ENCODE results near the gene CTSG. TPM values are rescaled to one million over a fixed set of nuclear protein-coding genes. Genes with fewer than 3 reads are reported as not detected.
A peak's percentile ranks its signal among the peaks of the same experiment; 100 is the strongest.
"Not testable (repeated sequence)": the region's sequence is repeated elsewhere in the genome, so short reads cannot be mapped to it uniquely, and the experiment has no call there.

Gene CTSG
- total RNA-seq, 4 donors from 2014 or later: 0.67 TPM; not detected in 3

DNA sequence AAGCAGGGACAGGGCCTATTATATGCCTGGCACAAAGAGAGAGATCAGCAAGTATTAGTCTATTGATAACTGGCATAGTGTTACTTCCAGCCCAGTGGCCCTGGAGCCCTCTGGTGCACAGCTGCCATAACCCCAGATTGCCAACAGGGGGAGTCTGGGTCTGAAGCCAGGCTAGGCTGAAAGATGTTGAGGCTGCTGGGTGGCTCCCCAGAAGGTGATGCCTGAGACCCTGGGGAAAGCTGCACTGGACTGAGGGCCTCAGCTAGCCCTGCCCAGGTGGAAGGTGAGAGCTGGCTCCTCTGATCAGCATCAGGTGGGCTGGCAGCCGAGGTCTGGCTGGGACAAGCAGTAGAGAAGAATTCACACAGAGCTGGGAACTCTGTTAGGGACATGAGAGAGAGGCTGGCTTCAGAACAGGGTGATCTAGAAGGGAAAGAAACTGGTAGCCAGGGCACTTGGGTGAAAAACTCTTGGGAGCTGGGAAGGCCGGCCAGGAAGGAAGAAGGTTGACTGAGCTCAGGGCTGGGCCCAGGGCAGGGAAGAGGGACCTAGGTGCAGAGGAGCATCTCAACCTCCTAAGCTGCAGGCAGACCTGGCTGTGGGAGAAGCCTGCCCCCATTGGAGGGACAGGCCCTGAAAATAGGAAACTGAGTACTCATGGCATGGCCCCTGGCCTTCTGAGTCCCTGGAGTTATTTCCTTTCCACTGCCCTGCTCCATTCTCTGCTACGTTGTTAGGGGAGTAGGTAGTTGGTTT, 29.6 kb upstream of the CTSG start:
- peak; percentile 35 to 43 for DNase-seq
- TF ChIP-seq POLR2A (IDR thresholded peaks at IDR 0.05): no peak
- TF ChIP-seq, protein P1, sequence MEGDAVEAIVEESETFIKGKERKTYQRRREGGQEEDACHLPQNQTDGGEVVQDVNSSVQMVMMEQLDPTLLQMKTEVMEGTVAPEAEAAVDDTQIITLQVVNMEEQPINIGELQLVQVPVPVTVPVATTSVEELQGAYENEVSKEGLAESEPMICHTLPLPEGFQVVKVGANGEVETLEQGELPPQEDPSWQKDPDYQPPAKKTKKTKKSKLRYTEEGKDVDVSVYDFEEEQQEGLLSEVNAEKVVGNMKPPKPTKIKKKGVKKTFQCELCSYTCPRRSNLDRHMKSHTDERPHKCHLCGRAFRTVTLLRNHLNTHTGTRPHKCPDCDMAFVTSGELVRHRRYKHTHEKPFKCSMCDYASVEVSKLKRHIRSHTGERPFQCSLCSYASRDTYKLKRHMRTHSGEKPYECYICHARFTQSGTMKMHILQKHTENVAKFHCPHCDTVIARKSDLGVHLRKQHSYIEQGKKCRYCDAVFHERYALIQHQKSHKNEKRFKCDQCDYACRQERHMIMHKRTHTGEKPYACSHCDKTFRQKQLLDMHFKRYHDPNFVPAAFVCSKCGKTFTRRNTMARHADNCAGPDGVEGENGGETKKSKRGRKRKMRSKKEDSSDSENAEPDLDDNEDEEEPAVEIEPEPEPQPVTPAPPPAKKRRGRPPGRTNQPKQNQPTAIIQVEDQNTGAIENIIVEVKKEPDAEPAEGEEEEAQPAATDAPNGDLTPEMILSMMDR (IDR thresholded peaks at IDR 0.05): peak; percentile 49 to 85 (median 67)
- H3K27ac ChIP-seq: peak overlapping the region in 1 of 3 donors; percentile 63
- no peaks in the 10 kb centered on the region for H3K27me3 ChIP-seq
- WGBS, 2 donors: 52 to 70% methylated on average over 3 of the region's 3 CpGs
- H3K4me1 ChIP-seq: peaks cover 4 to 8% of the 10 kb centered on the region in 2 donors
- H3K9me3 ChIP-seq: no peaks in the 10 kb centered on the region
- H3K4me3 ChIP-seq (replicated peaks in 1 of 3): no peak overlapping the region
- intact Hi-C loops (cut with DNase I): no loop called here
- no peaks in the 10 kb centered on the region for H3K36me3 ChIP-seq

DNA sequence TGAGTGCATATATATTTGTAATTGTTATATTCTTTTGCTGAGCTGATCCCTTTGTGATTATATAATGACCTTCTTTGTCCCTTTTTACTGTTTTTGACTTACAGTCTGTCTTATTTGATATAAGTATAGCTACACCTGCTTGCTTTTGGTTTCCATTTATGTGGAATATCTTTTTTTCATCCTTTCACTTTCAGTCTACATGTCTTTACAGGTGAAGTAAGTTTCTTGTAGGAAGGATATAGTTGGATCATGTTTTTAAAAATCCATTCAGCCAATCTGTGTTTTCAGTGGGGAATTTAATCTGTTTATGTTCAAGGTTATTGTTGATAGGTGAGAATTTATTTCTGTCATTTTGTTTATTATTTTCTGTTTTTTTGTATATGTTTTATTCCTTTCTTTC, 21.4 kb upstream of the CTSG start:
- Histone ChIP-seq H3K27me3 (no peaks in the 10 kb centered on the region), H3K4me3 (replicated peaks in 1 of 3) (no peak overlapping the region), H3K27ac (no peak overlapping the region), H3K36me3 (no peaks in the 10 kb centered on the region), H3K9me3 (no peaks in the 10 kb centered on the region), H3K4me1 (no peaks in the 10 kb centered on the region)
- no peak for TF ChIP-seq POLR2A (IDR thresholded peaks at IDR 0.05)
- TF ChIP-seq, protein P1 (IDR thresholded peaks at IDR 0.05): no peak
- DNase-seq: no peak
- intact Hi-C loops (cut with DNase I): no loop called here

DNA sequence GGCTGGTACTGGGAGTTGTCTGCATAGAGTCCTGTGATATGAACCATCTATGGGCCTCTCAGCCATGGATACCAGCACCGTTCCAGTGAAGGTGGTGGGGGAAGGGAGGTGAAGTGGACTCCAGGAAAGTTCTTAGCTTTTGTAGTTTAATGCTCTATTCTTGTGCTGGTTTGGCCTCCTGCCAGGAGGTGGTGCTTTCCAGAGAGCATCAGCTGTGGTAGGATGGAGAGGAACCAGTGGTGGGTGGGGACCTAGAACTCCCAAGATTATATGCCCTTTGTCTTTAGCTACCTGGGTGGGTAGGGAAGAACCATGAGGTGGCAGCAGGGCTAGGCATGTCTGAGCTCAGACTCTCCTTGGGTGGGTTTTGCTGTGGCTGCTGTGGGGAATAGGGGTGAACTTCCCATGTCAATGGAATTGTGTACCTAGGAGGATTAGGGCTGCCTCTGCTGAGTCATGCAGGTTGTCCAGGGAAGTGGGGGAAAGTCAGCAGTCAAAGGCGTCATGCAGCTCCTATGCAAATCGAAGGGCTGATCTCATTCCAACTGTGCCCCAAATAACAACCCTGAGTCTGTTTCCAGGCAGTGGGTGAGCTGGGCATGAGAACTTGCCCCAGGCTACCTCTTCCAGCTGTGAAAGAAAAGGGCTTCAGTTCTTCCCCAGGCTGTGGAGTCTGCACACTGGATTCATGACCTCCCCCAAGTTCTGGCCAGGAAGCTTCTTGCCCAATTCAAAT, 19.2 kb upstream of the CTSG start:
- Histone ChIP-seq H3K4me3 (replicated peaks in 1 of 3) (no peak overlapping the region), H3K27ac (no peak overlapping the region), H3K4me1 (no peaks in the 10 kb centered on the region), H3K27me3 (no peaks in the 10 kb centered on the region), H3K36me3 (no peaks in the 10 kb centered on the region), H3K9me3 (no peaks in the 10 kb centered on the region)
- WGBS, 2 donors: 68 to 70% methylated on average over 3 of the region's 3 CpGs
- no peak for DNase-seq
- intact Hi-C loops (cut with DNase I): no loop called here
- TF ChIP-seq, protein P1 (IDR thresholded peaks at IDR 0.05): no peak
- TF ChIP-seq POLR2A (IDR thresholded peaks at IDR 0.05): no peak

DNA sequence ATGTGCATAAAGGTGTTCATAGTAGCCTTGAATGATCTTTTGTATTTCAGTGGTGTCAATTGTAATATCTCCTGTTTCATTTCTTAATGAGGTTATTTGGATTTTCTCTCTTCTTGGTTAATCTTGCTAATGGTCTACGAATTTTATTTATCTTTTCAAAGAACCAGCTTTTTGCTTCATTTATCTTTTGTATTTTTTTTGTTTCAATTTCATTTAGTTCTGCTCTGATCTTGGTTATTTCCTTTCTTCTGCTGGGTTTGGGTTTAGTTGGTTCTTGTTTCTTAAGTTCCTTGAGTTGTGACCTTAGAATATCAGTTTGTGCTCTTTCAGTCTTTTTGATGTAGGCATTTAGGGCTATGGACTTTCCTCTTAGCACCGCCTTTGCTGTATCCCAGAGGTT, 15.0 kb upstream of the CTSG start:
- H3K9me3 ChIP-seq; H3K36me3 ChIP-seq; H3K4me1 ChIP-seq; H3K27me3 ChIP-seq; H3K4me3 ChIP-seq (replicated peaks in 1 of 3); intact Hi-C loops (cut with DNase I); H3K27ac ChIP-seq; DNase-seq: not testable (repeated sequence)
- 81 to 82% methylated on average over 2 of the region's 2 CpGs for WGBS, 2 donors

DNA sequence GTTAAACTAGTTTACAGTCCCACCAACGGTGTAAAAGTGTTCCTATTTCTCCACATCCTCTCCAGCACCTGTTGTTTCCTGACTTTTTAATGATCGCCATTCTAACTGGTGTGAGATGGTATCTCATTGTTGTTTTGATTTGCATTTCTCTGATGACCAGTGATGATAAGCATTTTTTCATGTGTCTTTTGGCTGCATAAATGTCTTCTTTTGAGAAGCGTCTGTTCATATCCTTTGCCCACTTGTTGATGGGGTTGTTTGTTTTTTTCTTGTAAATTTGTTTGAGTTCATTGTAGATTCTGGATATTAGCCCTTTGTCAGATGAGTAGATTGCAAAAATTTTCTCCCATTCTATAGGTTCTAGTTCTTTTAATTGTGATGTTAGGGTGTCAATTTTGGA, 8.4 kb upstream of the CTSG start:
- H3K4me1 ChIP-seq; H3K36me3 ChIP-seq; intact Hi-C loops (cut with DNase I); DNase-seq; H3K27ac ChIP-seq; H3K4me3 ChIP-seq (replicated peaks in 1 of 3); H3K27me3 ChIP-seq; H3K9me3 ChIP-seq: not testable (repeated sequence)
- 94 to 99% methylated on average over 3 of the region's 3 CpGs for whole genome bisulfite sequencing, 2 donors

DNA sequence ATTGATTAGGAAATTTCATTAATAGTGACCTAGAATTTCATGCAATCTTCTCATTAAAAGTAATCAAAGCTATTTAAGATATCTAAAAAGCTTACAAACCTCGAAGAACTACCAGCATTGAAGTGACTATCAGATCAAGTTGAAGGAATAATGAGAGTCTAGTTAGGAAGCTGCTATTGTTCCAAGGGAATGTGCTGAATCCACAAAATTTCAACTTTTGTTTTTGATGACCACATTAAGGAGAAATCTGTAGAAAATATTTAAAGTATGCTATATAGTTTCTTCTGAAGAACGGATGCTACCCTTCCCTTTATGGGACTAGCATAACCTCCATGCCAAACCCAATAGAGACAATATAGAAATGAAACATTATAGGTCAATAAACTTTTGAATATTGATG, 2.5 kb upstream of the CTSG start:
- TF ChIP-seq, protein P1 (IDR thresholded peaks at IDR 0.05): no peak
- TF ChIP-seq POLR2A (IDR thresholded peaks at IDR 0.05): no peak
- Histone ChIP-seq H3K4me3 (replicated peaks in 1 of 3) (no peak overlapping the region), H3K27me3 (no peaks in the 10 kb centered on the region), H3K9me3 (no peaks in the 10 kb centered on the region), H3K36me3 (no peaks in the 10 kb centered on the region), H3K4me1 (no peaks in the 10 kb centered on the region), H3K27ac (no peak overlapping the region)
- intact Hi-C loops (cut with DNase I): no loop called here
- 79 to 81% methylated on average over 2 of the region's 2 CpGs for WGBS, 2 donors
- DNase-seq: no peak
